ENCODE data around the gene GRHPR. TPM values are rescaled to one million over a fixed set of nuclear protein-coding genes. Genes with fewer than 3 reads are reported as not detected.

The GRHPR gene
- polyA plus RNA-seq, 1 of the 3 experiments (the other 2 are of a cell fraction) = 206 TPM

- TF ChIP-seq MEF2A (IDR thresholded peaks at IDR 0.05; ENCODE audit: borderline replicate concordance, low read depth) (no peak), FOXM1 (IDR thresholded peaks at IDR 0.05; ENCODE audit: low read depth) (no peak), GABPA (IDR thresholded peaks at IDR 0.05; ENCODE audit: low read depth) (no peak), TEAD4 (IDR thresholded peaks at IDR 0.05; ENCODE audit: borderline replicate concordance, insufficient read depth) (no peak), ELF1 (IDR thresholded peaks at IDR 0.05) (no peak), SIN3A (IDR thresholded peaks at IDR 0.05; ENCODE audit: borderline replicate concordance, low read depth, low read length) (no peak), RCOR1 (IDR thresholded peaks at IDR 0.05; ENCODE audit: low read length) (no peak), NFIC (IDR thresholded peaks at IDR 0.05; ENCODE audit: borderline replicate concordance) (no peak), EP300 (IDR thresholded peaks at IDR 0.05; ENCODE audit: borderline replicate concordance in 1 of 2, low read depth in 1 of 2, low read length in 1 of 2) (no peak), POLR2AphosphoS5 (IDR thresholded peaks at IDR 0.05; ENCODE audit: low read depth, low read length) (no peak), SMC3 (IDR thresholded peaks at IDR 0.05; ENCODE audit: low read depth, low read length) (peak; percentile 60), REST (IDR thresholded peaks at IDR 0.05; ENCODE audit: low read depth, low read length) (no peak), RAD21 (IDR thresholded peaks at IDR 0.05; ENCODE audit: low read length) (peak; percentile 73), MXI1 (IDR thresholded peaks at IDR 0.05; ENCODE audit: low read depth, low read length) (peak; percentile 37; the same call in 1 of the 2 replicates), FOSL2 (IDR thresholded peaks at IDR 0.05; ENCODE audit: borderline replicate concordance, low read depth) (no peak), EZH2phosphoT487 (IDR thresholded peaks at IDR 0.05; ENCODE audit: borderline replicate concordance, low read depth) (no peak), TCF12 (IDR thresholded peaks at IDR 0.05) (no peak), JUND (IDR thresholded peaks at IDR 0.05) (no peak), TAF1 (IDR thresholded peaks at IDR 0.05; ENCODE audit: borderline replicate concordance, low read depth, low read length) (no peak), NRF1 (IDR thresholded peaks at IDR 0.05; ENCODE audit: low read depth, low read length) (no peak), RFX5 (IDR thresholded peaks at IDR 0.05; ENCODE audit: low read length) (no peak)
- TF ChIP-seq, protein P1, sequence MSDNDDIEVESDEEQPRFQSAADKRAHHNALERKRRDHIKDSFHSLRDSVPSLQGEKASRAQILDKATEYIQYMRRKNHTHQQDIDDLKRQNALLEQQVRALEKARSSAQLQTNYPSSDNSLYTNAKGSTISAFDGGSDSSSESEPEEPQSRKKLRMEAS (IDR thresholded peaks at IDR 0.05; ENCODE audit: low read depth) = peak; percentile 55; the same call in 1 of the 2 replicates
- TF ChIP-seq, protein P2, sequence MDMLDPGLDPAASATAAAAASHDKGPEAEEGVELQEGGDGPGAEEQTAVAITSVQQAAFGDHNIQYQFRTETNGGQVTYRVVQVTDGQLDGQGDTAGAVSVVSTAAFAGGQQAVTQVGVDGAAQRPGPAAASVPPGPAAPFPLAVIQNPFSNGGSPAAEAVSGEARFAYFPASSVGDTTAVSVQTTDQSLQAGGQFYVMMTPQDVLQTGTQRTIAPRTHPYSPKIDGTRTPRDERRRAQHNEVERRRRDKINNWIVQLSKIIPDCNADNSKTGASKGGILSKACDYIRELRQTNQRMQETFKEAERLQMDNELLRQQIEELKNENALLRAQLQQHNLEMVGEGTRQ (IDR thresholded peaks at IDR 0.05; ENCODE audit: borderline replicate concordance, low read depth, low read length) = no peak
- TF ChIP-seq, protein P3, sequence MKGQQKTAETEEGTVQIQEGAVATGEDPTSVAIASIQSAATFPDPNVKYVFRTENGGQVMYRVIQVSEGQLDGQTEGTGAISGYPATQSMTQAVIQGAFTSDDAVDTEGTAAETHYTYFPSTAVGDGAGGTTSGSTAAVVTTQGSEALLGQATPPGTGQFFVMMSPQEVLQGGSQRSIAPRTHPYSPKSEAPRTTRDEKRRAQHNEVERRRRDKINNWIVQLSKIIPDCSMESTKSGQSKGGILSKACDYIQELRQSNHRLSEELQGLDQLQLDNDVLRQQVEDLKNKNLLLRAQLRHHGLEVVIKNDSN (IDR thresholded peaks at IDR 0.05; ENCODE audit: borderline replicate concordance, low read depth) = no peak
- TF ChIP-seq, protein P4, sequence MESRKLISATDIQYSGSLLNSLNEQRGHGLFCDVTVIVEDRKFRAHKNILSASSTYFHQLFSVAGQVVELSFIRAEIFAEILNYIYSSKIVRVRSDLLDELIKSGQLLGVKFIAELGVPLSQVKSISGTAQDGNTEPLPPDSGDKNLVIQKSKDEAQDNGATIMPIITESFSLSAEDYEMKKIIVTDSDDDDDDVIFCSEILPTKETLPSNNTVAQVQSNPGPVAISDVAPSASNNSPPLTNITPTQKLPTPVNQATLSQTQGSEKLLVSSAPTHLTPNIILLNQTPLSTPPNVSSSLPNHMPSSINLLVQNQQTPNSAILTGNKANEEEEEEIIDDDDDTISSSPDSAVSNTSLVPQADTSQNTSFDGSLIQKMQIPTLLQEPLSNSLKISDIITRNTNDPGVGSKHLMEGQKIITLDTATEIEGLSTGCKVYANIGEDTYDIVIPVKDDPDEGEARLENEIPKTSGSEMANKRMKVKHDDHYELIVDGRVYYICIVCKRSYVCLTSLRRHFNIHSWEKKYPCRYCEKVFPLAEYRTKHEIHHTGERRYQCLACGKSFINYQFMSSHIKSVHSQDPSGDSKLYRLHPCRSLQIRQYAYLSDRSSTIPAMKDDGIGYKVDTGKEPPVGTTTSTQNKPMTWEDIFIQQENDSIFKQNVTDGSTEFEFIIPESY (IDR thresholded peaks at IDR 0.05; ENCODE audit: borderline replicate concordance, low read depth) = 0 out of 2 replicates have a peak, but pooled peaks have one; percentile 16
Measured at GRCh38 chr9:37415011-37415719, 7.3 kb upstream of the GRHPR start (continued).

Measured in SK-N-SH (cell line).